HUES64 (cell line): ENCODE data around the gene XYLT1.

Experiments used
- H3K27ac ChIP-seq: 2 replicates; pipeline ENCODE4 v1.7.0; 2013; ENCODE audit warnings: low read depth, low read length, inconsistent platforms
- H3K27me3 ChIP-seq: 2 replicates; pipeline ENCODE4 v1.6.1; 2013; ENCODE audit warnings: mild to moderate bottlenecking, low read length; ENCODE audit not compliant: insufficient read depth
- H3K36me3 ChIP-seq: 2 replicates; pipeline ENCODE4 v1.6.1; 2013; ENCODE audit warnings: mild to moderate bottlenecking, low read length; ENCODE audit not compliant: insufficient read depth
- H3K4me1 ChIP-seq: 2 replicates; pipeline ENCODE4 v1.6.1; 2013; ENCODE audit warnings: mild to moderate bottlenecking, low read length, moderate library complexity; ENCODE audit not compliant: insufficient read depth
- H3K4me3 ChIP-seq: 2 replicates; pipeline ENCODE4 v1.5.1; 2013; ENCODE audit warnings: mild to moderate bottlenecking, low read length, moderate library complexity
- H3K9ac ChIP-seq: 2 replicates; pipeline ENCODE4 v1.6.1; 2013; ENCODE audit warnings: mild to moderate bottlenecking, low read depth, low read length
- H3K9me3 ChIP-seq: 2 replicates; pipeline ENCODE4 v1.6.1; 2013; ENCODE audit warnings: low read depth, low read length; ENCODE audit not compliant: insufficient read depth
- WGBS: fragments of 150-250, 120-280 bp; methylation state at CpG from one replicate; pipeline ENCODE4 v1.1.7; 2013; ENCODE audit warnings: missing lambda C conversion rate; 5-methylcytosine and 5-hydroxymethylcytosine counted together

The XYLT1 gene

DNA sequence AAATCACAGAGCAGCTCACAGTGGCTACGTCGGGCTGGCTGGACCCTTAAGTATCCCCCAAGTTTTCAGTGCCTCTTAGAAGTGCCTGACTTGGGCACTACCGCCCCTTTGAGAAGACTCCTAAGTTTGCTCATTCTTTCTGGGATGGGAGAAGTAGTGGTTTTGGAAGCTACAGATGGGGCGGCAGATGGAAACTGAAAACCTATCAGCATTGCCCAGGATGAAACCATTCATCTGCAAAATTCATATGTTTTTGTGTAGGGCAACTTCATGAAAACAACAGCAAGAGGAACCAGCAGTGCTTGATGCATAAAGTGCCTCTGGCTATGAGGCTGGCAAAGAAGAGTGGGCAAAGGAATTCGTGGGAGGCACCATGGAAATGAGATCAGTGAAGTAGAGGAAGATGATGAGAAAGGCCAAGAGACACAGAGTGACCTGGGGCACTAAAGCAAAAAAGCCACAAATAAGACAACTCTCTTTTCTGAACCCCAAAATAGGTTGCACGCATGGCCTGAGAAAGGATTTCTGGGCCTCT lies 277.1 kb downstream of the XYLT1 start:
- Histone ChIP-seq H3K9me3 (no peaks in the 10 kb centered on the region), H3K36me3 (peaks cover 12% of the 10 kb centered on the region), H3K27ac (no peak overlapping the region), H3K4me3 (no peak overlapping the region), H3K27me3 (no peaks in the 10 kb centered on the region), H3K4me1 (no peaks in the 10 kb centered on the region; the same call in 1 of the 2 replicates), H3K9ac (no peak overlapping the region)
- 86% methylated on average over 6 of the region's 6 CpGs for WGBS

DNA sequence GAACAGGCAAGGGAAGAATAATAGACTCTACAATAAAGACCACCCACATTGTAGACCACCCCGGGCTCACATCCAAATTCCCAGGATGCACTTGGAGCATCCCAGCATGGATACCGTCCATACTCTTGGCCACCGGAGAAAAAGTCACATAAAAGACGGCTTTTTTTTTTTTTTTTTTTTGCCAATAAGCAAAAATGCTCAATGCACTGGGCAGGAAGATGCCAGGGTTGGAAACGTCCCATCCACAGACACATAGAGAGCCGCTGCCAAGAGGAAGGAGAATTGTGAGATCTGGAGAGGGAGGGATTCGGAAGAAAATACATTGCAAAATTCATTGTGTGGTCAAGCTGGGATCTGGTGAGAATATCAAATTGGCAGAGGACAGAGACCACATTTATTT lies 286.7 kb downstream of the XYLT1 start:
- 96% methylated on average over 7 of the region's 7 CpGs for WGBS
- Histone ChIP-seq H3K27ac (no peak overlapping the region), H3K9me3 (no peaks in the 10 kb centered on the region), H3K4me1 (no peaks in the 10 kb centered on the region), H3K36me3 (no peaks in the 10 kb centered on the region), H3K9ac (no peak overlapping the region), H3K4me3 (no peak overlapping the region), H3K27me3 (no peaks in the 10 kb centered on the region)

DNA sequence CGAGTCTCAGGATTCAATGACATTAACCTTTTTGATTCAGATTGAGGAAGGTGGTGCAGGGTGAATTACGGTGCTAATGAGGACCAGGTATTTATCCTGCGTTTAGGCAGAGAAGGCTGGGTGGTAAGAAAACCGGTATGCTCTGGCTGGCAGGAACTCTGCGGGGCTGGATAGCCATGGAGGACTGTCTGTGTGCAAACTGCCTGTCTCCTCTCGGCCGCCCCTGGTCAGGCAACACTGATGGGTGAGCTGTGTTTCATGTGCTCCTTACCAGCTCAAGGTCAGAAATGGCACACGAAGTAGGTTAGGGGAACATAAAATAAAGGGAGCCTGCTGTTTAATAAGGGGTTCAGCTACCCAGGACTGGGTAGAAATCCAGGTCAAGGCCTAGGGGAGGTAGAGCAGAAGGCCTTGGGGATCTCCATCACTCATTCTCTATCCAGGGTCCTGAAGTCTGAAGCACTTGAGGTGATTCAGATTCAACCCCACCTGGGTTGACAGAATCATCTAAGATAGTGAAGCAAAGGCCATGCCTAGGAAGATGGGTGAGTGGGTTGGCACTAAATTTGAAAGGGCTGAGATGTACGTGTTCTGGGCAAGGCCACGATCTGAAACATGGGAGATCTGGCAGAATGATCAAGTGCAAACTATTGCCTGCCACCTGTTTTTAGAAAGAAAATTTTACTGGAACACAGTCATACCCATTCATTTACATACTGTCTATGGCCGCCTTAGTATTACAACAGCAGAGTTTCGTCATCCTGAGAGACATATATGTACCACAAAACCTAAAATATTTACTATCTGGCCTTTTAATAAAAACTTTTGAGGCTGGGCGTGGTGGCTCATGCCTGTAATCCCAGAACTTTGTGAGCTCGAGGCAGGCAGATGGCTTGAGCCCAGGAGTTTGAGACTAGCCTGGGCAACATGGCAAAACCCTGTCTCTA lies 292.5 kb downstream of the XYLT1 start:
- no peak overlapping the region for H3K27ac ChIP-seq
- no peak overlapping the region for H3K9ac ChIP-seq
- no peaks in the 10 kb centered on the region for H3K4me1 ChIP-seq
- no peaks in the 10 kb centered on the region for H3K9me3 ChIP-seq
- no peak overlapping the region for H3K4me3 ChIP-seq
- WGBS: 89% methylated on average over 14 of the region's 14 CpGs
- H3K27me3 ChIP-seq: no peaks in the 10 kb centered on the region
- H3K36me3 ChIP-seq: no peaks in the 10 kb centered on the region

DNA sequence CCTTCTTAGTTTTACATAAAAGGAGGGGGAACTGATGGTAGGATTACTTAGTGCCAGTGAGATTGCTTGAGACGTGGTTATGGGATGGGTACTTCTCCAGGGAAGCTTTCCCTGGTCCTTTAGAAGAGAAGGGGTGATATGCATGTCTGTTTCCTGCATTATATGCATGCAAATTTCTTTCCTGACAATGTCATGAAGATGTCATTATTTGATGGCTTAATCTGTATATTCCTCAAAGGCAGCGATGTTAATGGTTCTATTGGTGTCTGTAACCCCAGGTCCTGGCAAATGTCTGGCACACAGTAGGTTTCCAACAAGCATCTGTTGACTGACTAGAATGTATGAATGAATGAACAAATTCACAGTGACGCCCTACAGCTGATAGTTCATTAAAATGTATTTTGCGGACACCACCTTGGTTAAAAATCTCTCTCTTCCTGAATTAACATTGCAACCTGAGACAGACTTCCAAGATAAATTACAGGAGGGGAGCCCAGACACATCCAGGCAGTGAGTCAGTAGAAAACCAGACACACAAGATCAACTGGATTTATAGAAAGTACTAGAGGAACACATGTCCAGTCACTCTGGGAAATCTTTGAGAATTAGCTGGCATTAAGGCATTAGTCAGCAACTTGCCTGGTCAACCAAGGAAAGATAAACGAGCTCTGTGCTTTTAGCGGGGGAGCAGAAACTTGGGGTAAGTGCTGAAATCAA lies 293.4 kb downstream of the XYLT1 start:
- Histone ChIP-seq H3K9me3 (no peaks in the 10 kb centered on the region), H3K27me3 (no peaks in the 10 kb centered on the region), H3K4me1 (no peaks in the 10 kb centered on the region), H3K27ac (no peak overlapping the region), H3K9ac (no peak overlapping the region), H3K4me3 (no peak overlapping the region), H3K36me3 (no peaks in the 10 kb centered on the region)
- WGBS: 94% methylated on average over 6 of the region's 6 CpGs

DNA sequence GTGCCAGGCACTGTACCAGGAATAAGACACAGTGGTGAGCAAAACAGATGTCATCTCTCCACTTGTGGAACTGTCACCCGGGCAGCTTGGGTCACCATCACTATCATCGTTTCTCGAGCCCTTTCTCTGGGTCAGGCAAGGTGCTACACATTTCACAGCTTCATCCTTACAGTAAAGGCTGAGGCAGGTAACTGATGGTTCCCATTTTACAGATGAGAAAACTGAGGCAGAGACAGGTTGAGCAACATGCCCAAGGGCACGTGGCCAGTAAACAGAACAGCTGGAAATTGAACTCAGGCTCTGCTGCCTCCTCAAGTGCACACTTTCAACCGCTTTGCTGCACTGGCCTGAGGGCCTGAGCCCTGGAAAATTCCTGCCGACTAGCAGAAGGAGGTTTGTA lies 294.6 kb downstream of the XYLT1 start:
- no peaks in the 10 kb centered on the region for H3K36me3 ChIP-seq
- 92% methylated on average over 6 of the region's 6 CpGs for WGBS
- H3K4me1 ChIP-seq: no peaks in the 10 kb centered on the region
- no peak overlapping the region for H3K9ac ChIP-seq
- no peak overlapping the region for H3K4me3 ChIP-seq
- H3K9me3 ChIP-seq: no peaks in the 10 kb centered on the region
- no peaks in the 10 kb centered on the region for H3K27me3 ChIP-seq
- H3K27ac ChIP-seq: no peak overlapping the region

DNA sequence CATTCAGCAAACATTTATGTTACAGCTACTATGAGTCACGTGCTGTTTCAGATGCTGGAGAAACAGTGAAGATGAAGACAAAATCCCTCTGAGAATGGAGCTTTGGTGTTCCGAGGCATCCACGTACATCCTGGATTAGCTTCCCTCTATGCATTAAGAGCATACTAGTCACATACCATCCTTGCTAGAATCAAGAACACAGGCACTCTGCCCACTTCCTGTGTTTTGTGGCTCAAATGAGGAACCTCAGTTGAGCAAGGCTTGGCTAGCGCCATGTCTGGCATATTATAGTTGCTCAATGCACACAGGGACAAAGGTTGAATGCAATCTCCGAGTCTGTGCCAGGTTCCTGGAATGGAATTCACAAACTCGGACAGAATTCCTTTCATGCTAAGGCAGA lies 297.5 kb downstream of the XYLT1 start:
- Histone ChIP-seq H3K36me3 (no peaks in the 10 kb centered on the region), H3K27ac (no peak overlapping the region), H3K9ac (no peak overlapping the region), H3K27me3 (no peaks in the 10 kb centered on the region), H3K4me1 (no peaks in the 10 kb centered on the region), H3K9me3 (no peaks in the 10 kb centered on the region), H3K4me3 (no peak overlapping the region)
- 92% methylated on average over 6 of the region's 6 CpGs for WGBS

DNA sequence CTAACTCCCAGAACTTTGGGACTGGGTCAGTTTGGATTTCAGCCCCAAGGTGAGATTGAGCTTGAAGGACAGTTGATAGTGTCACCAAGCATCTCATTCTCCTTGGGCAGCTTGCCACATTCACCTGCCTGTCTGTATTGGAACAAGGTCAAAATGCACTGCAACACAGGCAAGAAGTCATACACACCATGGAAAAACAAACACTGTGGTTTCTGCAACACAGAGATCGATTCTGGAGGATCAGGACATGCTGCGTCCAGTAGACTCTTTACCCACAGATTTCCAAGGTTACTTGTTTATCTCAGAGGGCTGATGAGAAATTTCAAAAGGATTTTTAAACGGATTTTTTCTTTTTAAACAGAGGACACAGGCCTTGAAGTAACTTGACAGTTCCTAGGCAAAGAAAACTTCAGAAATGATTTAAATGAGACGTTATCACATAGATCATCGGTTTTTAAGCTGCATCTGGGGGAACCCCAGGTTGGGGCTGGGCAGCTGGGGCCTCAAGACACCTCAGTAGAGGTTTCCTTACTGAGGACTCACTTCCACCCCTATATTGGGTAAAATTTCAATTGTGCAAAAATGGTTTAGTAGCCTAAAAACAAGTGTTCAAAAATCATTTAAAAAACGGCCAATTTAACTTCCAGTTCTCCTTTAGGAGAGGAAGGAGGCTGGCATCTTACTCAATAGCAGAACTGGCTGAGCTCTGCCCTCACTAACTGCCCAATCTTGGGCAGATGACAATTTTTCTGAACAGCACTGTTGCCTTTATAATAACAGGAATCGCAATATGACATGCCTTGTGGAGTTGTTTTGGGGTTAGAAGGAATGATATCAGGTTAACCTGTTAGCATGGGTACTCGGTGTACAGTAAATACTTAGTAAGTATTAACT lies 299.3 kb downstream of the XYLT1 start:
- no peaks in the 10 kb centered on the region for H3K9me3 ChIP-seq
- H3K9ac ChIP-seq: no peak overlapping the region
- 95% methylated on average over 7 of the region's 8 CpGs for WGBS
- no peaks in the 10 kb centered on the region for H3K36me3 ChIP-seq
- no peak overlapping the region for H3K4me3 ChIP-seq
- no peak overlapping the region for H3K27ac ChIP-seq
- H3K4me1 ChIP-seq: no peaks in the 10 kb centered on the region
- H3K27me3 ChIP-seq: no peaks in the 10 kb centered on the region

DNA sequence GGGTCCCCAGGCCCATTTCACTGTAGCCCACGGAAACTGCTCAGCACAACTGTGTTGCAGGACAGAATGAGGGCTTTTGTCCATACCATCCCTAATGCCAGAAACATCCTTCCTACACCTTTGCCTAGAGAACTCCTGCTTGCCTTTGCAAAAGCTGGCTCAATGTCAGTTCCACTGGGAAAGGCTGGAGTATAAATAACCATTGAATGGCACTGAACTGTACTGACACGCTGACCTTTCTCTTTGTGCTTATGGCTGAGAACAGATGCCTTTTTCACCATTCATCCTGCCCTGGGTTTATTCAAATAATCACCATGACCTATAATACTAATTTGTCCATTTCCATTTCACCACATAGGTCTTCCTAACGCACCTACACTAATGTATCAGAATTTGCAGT lies 300.3 kb downstream of the XYLT1 start:
- WGBS: 94% methylated on average over 3 of the region's 3 CpGs
- Histone ChIP-seq H3K4me3 (no peak overlapping the region), H3K9ac (no peak overlapping the region), H3K27me3 (no peaks in the 10 kb centered on the region), H3K36me3 (no peaks in the 10 kb centered on the region), H3K27ac (no peak overlapping the region), H3K4me1 (no peaks in the 10 kb centered on the region), H3K9me3 (no peaks in the 10 kb centered on the region)

DNA sequence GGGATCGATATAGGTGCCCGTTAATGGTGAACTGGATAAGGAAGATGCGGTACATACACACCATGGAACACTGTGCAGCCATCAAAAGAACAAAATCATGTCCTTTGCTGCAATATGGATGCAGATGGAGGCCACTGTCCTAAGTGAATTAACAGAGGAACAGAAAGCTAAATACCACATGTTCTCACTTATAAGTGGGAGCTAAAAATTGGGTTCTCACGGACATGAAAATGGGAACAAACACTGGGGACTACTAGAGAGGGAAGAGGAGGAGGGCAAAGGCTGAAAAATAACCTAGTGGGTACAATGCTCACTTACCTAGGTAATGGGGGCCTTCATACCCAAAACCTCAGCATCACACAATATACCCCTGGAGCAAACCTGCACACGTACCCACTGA lies 302.6 kb downstream of the XYLT1 start:
- Histone ChIP-seq H3K9me3 (no peaks in the 10 kb centered on the region), H3K27ac (no peak overlapping the region), H3K9ac (no peak overlapping the region), H3K27me3 (no peaks in the 10 kb centered on the region), H3K4me1 (no peaks in the 10 kb centered on the region), H3K4me3 (no peak overlapping the region), H3K36me3 (no peaks in the 10 kb centered on the region)
- 86% methylated on average over 5 of the region's 5 CpGs for WGBS

DNA sequence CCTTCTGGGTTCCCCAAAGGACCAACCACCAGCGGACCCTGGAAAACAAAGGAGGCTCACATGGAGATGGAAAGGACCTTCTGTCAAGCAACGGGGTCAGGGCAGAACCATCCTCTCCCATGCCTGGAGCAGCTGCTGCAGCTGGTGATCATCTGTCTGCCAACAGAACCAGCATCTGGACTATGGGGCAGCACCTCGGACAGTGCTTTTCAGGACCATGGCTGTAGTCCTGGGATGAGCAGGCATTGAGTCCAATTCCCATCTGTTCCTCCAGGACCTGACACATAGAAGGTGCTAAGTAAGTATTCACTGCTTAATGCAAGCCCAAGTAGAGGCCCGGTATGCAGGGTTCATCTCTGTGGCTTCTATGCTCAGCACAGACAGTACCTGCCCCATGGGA lies 304.7 kb downstream of the XYLT1 start:
- Histone ChIP-seq H3K27ac (no peak overlapping the region), H3K36me3 (no peaks in the 10 kb centered on the region), H3K4me3 (no peak overlapping the region), H3K9ac (no peak overlapping the region), H3K4me1 (peaks cover 12% of the 10 kb centered on the region), H3K9me3 (no peaks in the 10 kb centered on the region), H3K27me3 (no peaks in the 10 kb centered on the region)
- 90% methylated on average over 4 of the region's 4 CpGs for WGBS
